SK-N-SH treated with all-trans-retinoic acid at 6 μM for 48 hours (cell line): ENCODE measurements around the gene CAMK2A.
"Not testable (repeated sequence)": the region's sequence is repeated elsewhere in the genome, so short reads cannot be mapped to it uniquely, and the experiment has no call there.

Experiments
- ATAC-seq: fragments of 200-7000 bp; cut with Tn5 transposase; 3 replicates; pipeline ENCODE4 v1.9.1; 2020; ENCODE audit warnings: mild to moderate bottlenecking, moderate library complexity
- ARNTL ChIP-seq: fragments of 450-650 bp; formaldehyde crosslinking; IDR thresholded peaks from 2 replicates; pipeline ENCODE4 v1.5.0; 2020; ENCODE audit warnings: low read depth, mild to moderate bottlenecking, moderate library complexity, borderline replicate concordance
- BACH2 ChIP-seq: fragments of 250-450 bp; sonication (Bioruptor Pico); IDR thresholded peaks from 2 replicates; pipeline ENCODE4 v1.9.0; 2021; ENCODE audit warnings: mild to moderate bottlenecking, borderline replicate concordance
- CREB5 ChIP-seq: fragments of 250-450 bp; sonication (Bioruptor Pico); IDR thresholded peaks from 2 replicates; pipeline ENCODE4 v1.5.1; 2020; ENCODE audit warnings: low read depth, mild to moderate bottlenecking, moderate library complexity
- CSDC2 ChIP-seq: fragments of 250-450 bp; sonication (Bioruptor Pico); IDR thresholded peaks from 2 replicates; pipeline ENCODE4 v1.5.0; 2020; ENCODE audit warnings: mild to moderate bottlenecking, moderate library complexity
- CSRNP3 ChIP-seq: fragments of 250-450 bp; sonication (Bioruptor Pico); IDR thresholded peaks from 2 replicates; pipeline ENCODE4 v1.5.1; 2021; ENCODE audit warnings: mild to moderate bottlenecking, moderate library complexity
- ESRRG ChIP-seq: fragments of 250-450 bp; sonication (Bioruptor Pico); IDR thresholded peaks from 2 replicates; pipeline ENCODE4 v1.6.1; 2021; ENCODE audit warnings: mild to moderate bottlenecking
- GLIS3 ChIP-seq: fragments of 250-450 bp; sonication (Bioruptor Pico); IDR thresholded peaks from 2 replicates; pipeline ENCODE4 v1.5.0; 2020; ENCODE audit warnings: mild to moderate bottlenecking, moderate library complexity
- ISL1 ChIP-seq: fragments of 250-450 bp; sonication (Bioruptor Pico); IDR thresholded peaks from 2 replicates; pipeline ENCODE4 v2.1.2; 2022; ENCODE audit warnings: mild to moderate bottlenecking, moderate library complexity
- OSR1 ChIP-seq: fragments of 250-450 bp; sonication (Bioruptor Pico); IDR thresholded peaks from 2 replicates; pipeline ENCODE4 v1.8.0; 2022; ENCODE audit warnings: moderate library complexity, mild to moderate bottlenecking, inconsistent platforms
- PATZ1 ChIP-seq: fragments of 250-450 bp; sonication (Bioruptor Pico); IDR thresholded peaks from 2 replicates; pipeline ENCODE4 v1.8.0; 2020; ENCODE audit warnings: mild to moderate bottlenecking, moderate library complexity, borderline replicate concordance
- PPARA ChIP-seq: fragments of 250-450 bp; sonication (Bioruptor Pico); IDR thresholded peaks from 2 replicates; pipeline ENCODE4 v1.5.0; 2020; ENCODE audit warnings: mild to moderate bottlenecking, borderline replicate concordance
- RARB ChIP-seq: fragments of 250-450 bp; sonication (Bioruptor Pico); IDR thresholded peaks from 2 replicates; pipeline ENCODE4 v1.8.0; 2021; ENCODE audit warnings: mild to moderate bottlenecking, moderate library complexity
- SNAI2 ChIP-seq: fragments of 250-450 bp; sonication (Bioruptor Pico); IDR thresholded peaks from 2 replicates; pipeline ENCODE4 v1.5.0; 2020; ENCODE audit warnings: mild to moderate bottlenecking, moderate library complexity
- TCF4 ChIP-seq: fragments of 250-450 bp; sonication (Bioruptor Pico); IDR thresholded peaks from 2 replicates; pipeline ENCODE4 v1.8.0; 2021; ENCODE audit warnings: mild to moderate bottlenecking, moderate library complexity, borderline replicate concordance
- TOX ChIP-seq: fragments of 250-450 bp; sonication (Bioruptor Pico); IDR thresholded peaks from 2 replicates; pipeline ENCODE4 v1.8.0; 2021; ENCODE audit warnings: mild to moderate bottlenecking, moderate library complexity, borderline replicate concordance
- TSHZ2 ChIP-seq: fragments of 250-450 bp; sonication (Bioruptor Pico); IDR thresholded peaks from 2 replicates; pipeline ENCODE4 v1.5.0; 2020; ENCODE audit warnings: mild to moderate bottlenecking, moderate library complexity
- ZC3H10 ChIP-seq: fragments of 250-450 bp; sonication (Bioruptor Pico); IDR thresholded peaks from 2 replicates; pipeline ENCODE4 v1.5.1; 2021; ENCODE audit warnings: mild to moderate bottlenecking, moderate library complexity
- ZFP3 ChIP-seq: fragments of 250-450 bp; sonication (Bioruptor Pico); IDR thresholded peaks from 2 replicates; pipeline ENCODE4 v1.5.0; 2020; ENCODE audit warnings: mild to moderate bottlenecking, moderate library complexity
- ZFP30 ChIP-seq: fragments of 450-650 bp; formaldehyde crosslinking; IDR thresholded peaks from 2 replicates; pipeline ENCODE4 v1.5.0; 2022; ENCODE audit warnings: mild to moderate bottlenecking, moderate library complexity
- ZNF565 ChIP-seq: fragments of 450-650 bp; formaldehyde crosslinking; conservative IDR thresholded peaks from 2 replicates; pipeline ENCODE4 v1.5.0; 2020; ENCODE audit warnings: low read depth, mild to moderate bottlenecking, moderate library complexity
- ZNF70 ChIP-seq: fragments of 450-650 bp; formaldehyde crosslinking; IDR thresholded peaks from 2 replicates; pipeline ENCODE4 v1.5.0; 2020; ENCODE audit warnings: mild to moderate bottlenecking, moderate library complexity
- ZNF8 ChIP-seq: fragments of 450-650 bp; formaldehyde crosslinking; IDR thresholded peaks from 2 replicates; pipeline ENCODE4 v1.5.0; 2020; ENCODE audit warnings: mild to moderate bottlenecking, moderate library complexity

Gene CAMK2A

GRCh38 chr5:150249744-150250143, 39.8 kb downstream of the CAMK2A start:
- ATAC-seq = no peak
- TF ChIP-seq ESRRG (CRISPR knock-in tag) (no peak), PPARA (CRISPR knock-in tag) (no peak), BACH2 (CRISPR knock-in tag) (no peak), ARNTL (no peak), CREB5 (CRISPR knock-in tag) (no peak), RARB (no peak), ZC3H10 (CRISPR knock-in tag) (no peak), TOX (CRISPR knock-in tag) (no peak), GLIS3 (CRISPR knock-in tag) (no peak), ZNF8 (no peak), ISL1 (no peak), ZNF565 (CRISPR knock-in tag) (no peak), ZFP3 (CRISPR knock-in tag) (no peak), ZFP30 (CRISPR knock-in tag) (no peak), SNAI2 (CRISPR knock-in tag) (no peak), TCF4 (no peak), CSRNP3 (CRISPR knock-in tag) (no peak), PATZ1 (CRISPR knock-in tag) (no peak), CSDC2 (CRISPR knock-in tag) (no peak), OSR1 (no peak)

GRCh38 chr5:150248946-150249345, 40.6 kb downstream of the CAMK2A start:
- ATAC-seq = no peak
- no peak for TF ChIP-seq ISL1
- TF ChIP-seq TSHZ2 (CRISPR knock-in tag) = no peak
- TF ChIP-seq SNAI2 (CRISPR knock-in tag) = no peak
- TF ChIP-seq RARB = no peak
- TF ChIP-seq ZNF8 = no peak
- TF ChIP-seq ZNF70 (CRISPR knock-in tag) = no peak
- no peak for TF ChIP-seq GLIS3 (CRISPR knock-in tag)
- TF ChIP-seq TOX (CRISPR knock-in tag) = no peak
- no peak for TF ChIP-seq ESRRG (CRISPR knock-in tag)
- TF ChIP-seq BACH2 (CRISPR knock-in tag) = no peak
- TF ChIP-seq ZFP30 (CRISPR knock-in tag) = no peak
- no peak for TF ChIP-seq OSR1
- TF ChIP-seq CREB5 (CRISPR knock-in tag) = no peak
- no peak for TF ChIP-seq TCF4

- not testable (repeated sequence) for ATAC-seq
- peak; percentile 57 for TF ChIP-seq ZNF8
- TF ChIP-seq, all 23 proteins: peak for 1; not testable (repeated sequence) for 22
Observed at GRCh38 chr5:150248493-150248892, 41.1 kb downstream of the CAMK2A start.
